SK-N-MC (cell line): ENCODE data around the gene SH2D2A.

Experiments
- EZH2 ChIP-seq: fragments of 200-600 bp; sonication (generic); IDR thresholded peaks from one replicate; pipeline ENCODE4 v1.6.1; 2017; ENCODE audit warnings: antibody characterized with exemption
- FOXP2 ChIP-seq: optimal IDR thresholded peaks from 2 replicates; pipeline ENCODE3; 2011; ENCODE audit warnings: mild to moderate bottlenecking, moderate library complexity; ENCODE audit not compliant: insufficient read depth; ENCODE audit errors: extremely low read length, control extremely low read depth
- POLR2AphosphoS5 ChIP-seq: IDR thresholded peaks from 2 replicates; pipeline ENCODE4 v1.6.1; 2012; ENCODE audit warnings: mild to moderate bottlenecking, low read depth, low read length, borderline replicate concordance

GRCh38 chr1:156795787-156796186, 20.9 kb downstream of the SH2D2A start:
- TF ChIP-seq EZH2 (no peak), POLR2AphosphoS5 (no peak), FOXP2 (no peak)
